Ishikawa (cell line): ENCODE results near the gene PADI1.

ENCODE experiments used
- CEBPB ChIP-seq: IDR thresholded peaks from 2 replicates; pipeline ENCODE4 v1.6.1; 2012
- CREB1 ChIP-seq: IDR thresholded peaks from 2 replicates; pipeline ENCODE4 v1.6.1; 2012; ENCODE audit warnings: low read depth
- REST ChIP-seq: IDR thresholded peaks from 2 replicates; pipeline ENCODE4 v1.6.1; 2012; ENCODE audit warnings: low read depth, mild to moderate bottlenecking
- TAF1 ChIP-seq: IDR thresholded peaks from 2 replicates; pipeline ENCODE4 v1.6.1; 2012; ENCODE audit warnings: low read depth, mild to moderate bottlenecking
- TEAD4 ChIP-seq: IDR thresholded peaks from 2 replicates; pipeline ENCODE4 v1.6.1; 2012
- USF1 ChIP-seq: IDR thresholded peaks from 2 replicates; pipeline ENCODE4 v1.6.1; 2012
- YY1 ChIP-seq: IDR thresholded peaks from 2 replicates; pipeline ENCODE4 v1.6.1; 2012; ENCODE audit warnings: low read depth

DNA sequence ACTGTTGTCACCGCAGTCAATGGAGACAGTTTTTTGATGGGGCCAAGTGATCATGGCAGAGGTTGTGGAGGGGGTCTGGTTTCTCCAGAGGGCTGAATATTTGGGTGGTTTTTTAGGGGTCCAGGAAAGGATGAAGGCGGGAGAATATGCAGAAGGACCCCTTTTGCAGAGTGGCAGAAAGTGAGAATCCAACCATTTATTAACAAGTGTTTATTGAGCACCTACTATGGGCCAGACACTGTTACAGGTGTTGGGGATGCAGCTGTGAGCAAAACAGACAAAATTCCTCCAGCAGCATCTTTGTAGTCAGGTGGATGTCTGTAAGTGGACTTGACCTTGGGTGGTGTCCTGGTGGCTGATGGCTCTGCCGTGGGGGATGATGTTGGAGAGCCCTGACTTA is 15.4 kb downstream of the PADI1 start:
- TF ChIP-seq CEBPB (no peak), YY1 (no peak), TAF1 (no peak), REST (no peak), CREB1 (no peak), TEAD4 (no peak), USF1 (no peak)
